Measurements from ENCODE around the gene AGFG1.
A peak's percentile ranks its signal among the peaks of the same experiment; 100 is the strongest.

Gene AGFG1

DNA sequence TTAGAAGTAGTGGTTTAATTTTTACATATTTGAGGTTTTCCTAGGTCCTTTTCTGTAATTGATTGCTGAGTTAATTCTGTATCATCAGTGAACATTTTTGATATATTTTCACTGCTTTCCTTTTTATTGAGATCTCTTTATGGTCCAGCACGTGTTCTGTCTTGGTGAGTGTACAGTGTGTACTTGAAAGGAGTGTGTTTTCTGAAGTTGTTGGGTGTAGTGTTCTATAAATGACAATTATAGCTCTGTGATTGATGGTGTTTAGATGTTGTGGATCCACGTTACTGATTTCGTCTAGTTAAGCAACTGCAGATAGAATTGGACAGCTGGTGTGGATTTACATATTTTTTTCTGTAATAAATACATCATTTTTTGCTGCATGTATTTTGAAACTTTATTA lies 32.7 kb downstream of the AGFG1 start:
- no peak for DNase-seq
- Histone ChIP-seq H4K8ac (ENCODE audit: low read depth, low read length) (no peak overlapping the region), H3K79me2 (ENCODE audit: control insufficient read depth, insufficient read depth, low read length, poor library complexity) (peaks cover 15% of the 10 kb centered on the region), H3K27me3 (ENCODE audit: insufficient read depth, low read length) (no peaks in the 10 kb centered on the region), H3K9me3 (ENCODE audit: insufficient read depth, low read depth, low read length) (no peaks in the 10 kb centered on the region), H3K9ac (ENCODE audit: low read length) (no peak overlapping the region), H2AK5ac (ENCODE audit: low read length) (no peak overlapping the region), H3K18ac (ENCODE audit: low read length) (no peak overlapping the region), H3K36me3 (ENCODE audit: control insufficient read depth in 1 of 2, insufficient read depth in 2 of 2, low read length in 2 of 2) (peaks cover 0 to 6% of the 10 kb centered on the region in 2 experiments), H2BK5ac (ENCODE audit: low read depth, low read length, poor library complexity) (no peak overlapping the region), H4K91ac (ENCODE audit: low read depth, low read length) (no peak overlapping the region), H3K23ac (ENCODE audit: low read length) (no peak overlapping the region), H2AFZ (ENCODE audit: insufficient read depth, low read length, poor library complexity) (no peak overlapping the region), H3K4me2 (ENCODE audit: low read length) (no peak overlapping the region), H3K4me3 (ENCODE audit: low read depth, low read length) (no peak overlapping the region), H4K12ac (ENCODE audit: low read depth, low read length) (no peak overlapping the region), H3K14ac (ENCODE audit: low read length) (no peak overlapping the region), H2BK12ac (ENCODE audit: low read length) (no peak overlapping the region), H3K27ac (ENCODE audit: low read depth, low read length) (no peak overlapping the region), H3K4me1 (ENCODE audit: control insufficient read depth in 1 of 2, insufficient read depth in 2 of 2, low read length in 2 of 2) (peaks cover 8 to 10% of the 10 kb centered on the region in 2 experiments), H2BK120ac (ENCODE audit: insufficient read depth, low read length, poor library complexity) (no peak overlapping the region), H3K4ac (ENCODE audit: low read depth, low read length) (no peak overlapping the region), H3K79me1 (ENCODE audit: low read length) (peaks cover 3% of the 10 kb centered on the region)
- WGBS (ENCODE audit: extremely low coverage, insufficient coverage, insufficient read length), result no CpG with 5 or more reads among the region's 3 CpGs

- Histone ChIP-seq H4K8ac (ENCODE audit: low read depth, low read length) (no peak overlapping the region), H3K36me3 (ENCODE audit: control insufficient read depth in 1 of 2, insufficient read depth in 2 of 2, low read length in 2 of 2) (peaks cover 0 to 6% of the 10 kb centered on the region in 2 experiments), H3K4me1 (ENCODE audit: control insufficient read depth in 1 of 2, insufficient read depth in 2 of 2, low read length in 2 of 2) (peaks cover 10 to 16% of the 10 kb centered on the region in 2 experiments), H3K18ac (ENCODE audit: low read length) (no peak overlapping the region), H3K4ac (ENCODE audit: low read depth, low read length) (peak overlapping the region; percentile 55), H3K9me3 (ENCODE audit: insufficient read depth, low read depth, low read length) (no peaks in the 10 kb centered on the region), H3K79me2 (ENCODE audit: control insufficient read depth, insufficient read depth, low read length, poor library complexity) (peaks cover 16% of the 10 kb centered on the region), H3K79me1 (ENCODE audit: low read length) (peaks cover 7% of the 10 kb centered on the region), H2BK12ac (ENCODE audit: low read length) (no peak overlapping the region), H3K14ac (ENCODE audit: low read length) (no peak overlapping the region), H3K27ac (ENCODE audit: low read depth, low read length) (peak overlapping the region; percentile 39), H4K12ac (ENCODE audit: low read depth, low read length) (no peak overlapping the region), H3K27me3 (ENCODE audit: insufficient read depth, low read length) (no peaks in the 10 kb centered on the region), H3K4me2 (ENCODE audit: low read length) (no peak overlapping the region), H2BK120ac (ENCODE audit: insufficient read depth, low read length, poor library complexity) (no peak overlapping the region), H3K9ac (ENCODE audit: low read length) (no peak overlapping the region), H2BK5ac (ENCODE audit: low read depth, low read length, poor library complexity) (no peak overlapping the region), H3K4me3 (ENCODE audit: low read depth, low read length) (no peak overlapping the region), H2AK5ac (ENCODE audit: low read length) (no peak overlapping the region), H4K91ac (ENCODE audit: low read depth, low read length) (no peak overlapping the region), H2AFZ (ENCODE audit: insufficient read depth, low read length, poor library complexity) (no peak overlapping the region), H3K23ac (ENCODE audit: low read length) (no peak overlapping the region)
- no CpG with 5 or more reads among the region's 1 CpG for WGBS (ENCODE audit: extremely low coverage, insufficient coverage, insufficient read length)
- no peak for DNase-seq
These were observed 34.5 kb downstream of the AGFG1 start for GRCh38 chr2:227506456-227506855.

DNA sequence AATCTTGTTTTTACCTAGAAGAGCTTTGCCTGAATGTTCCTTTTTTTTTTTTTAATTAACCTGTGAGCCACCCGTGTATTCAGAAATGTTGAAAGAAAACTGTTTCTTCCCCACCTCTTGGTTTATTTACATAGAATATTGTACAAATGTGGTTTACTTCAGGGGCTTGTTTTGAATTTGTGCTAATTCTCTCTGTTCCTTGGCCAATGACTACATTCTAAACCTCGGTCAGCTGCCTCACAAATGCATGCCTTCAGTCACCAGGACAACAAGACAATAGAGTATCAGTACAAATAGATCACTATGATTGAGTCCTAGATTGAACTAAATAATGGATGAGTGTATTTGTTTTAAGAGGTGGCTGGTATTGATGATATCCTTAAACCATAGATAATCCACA lies 36.0 kb downstream of the AGFG1 start:
- peaks cover 0 to 3% of the 10 kb centered on the region in 2 experiments for H3K36me3 ChIP-seq (ENCODE audit: control insufficient read depth in 1 of 2, insufficient read depth in 2 of 2, low read length in 2 of 2)
- H3K27ac ChIP-seq (ENCODE audit: low read depth, low read length), result no peak overlapping the region
- H3K9me3 ChIP-seq (ENCODE audit: insufficient read depth, low read depth, low read length), result no peaks in the 10 kb centered on the region
- peaks cover 10 to 16% of the 10 kb centered on the region in 2 experiments for H3K4me1 ChIP-seq (ENCODE audit: control insufficient read depth in 1 of 2, insufficient read depth in 2 of 2, low read length in 2 of 2)
- no peak overlapping the region for H2AK5ac ChIP-seq (ENCODE audit: low read length)
- H4K8ac ChIP-seq (ENCODE audit: low read depth, low read length), result no peak overlapping the region
- WGBS (ENCODE audit: extremely low coverage, insufficient coverage, insufficient read length), result no CpG with 5 or more reads among the region's 2 CpGs
- H3K4me3 ChIP-seq (ENCODE audit: low read depth, low read length), result no peak overlapping the region
- DNase-seq, result peak in 1 of 2 donors; percentile 74
- no peak overlapping the region for H3K4ac ChIP-seq (ENCODE audit: low read depth, low read length)
- H2BK120ac ChIP-seq (ENCODE audit: insufficient read depth, low read length, poor library complexity), result no peak overlapping the region
- no peak overlapping the region for H2BK12ac ChIP-seq (ENCODE audit: low read length)
- no peak overlapping the region for H4K91ac ChIP-seq (ENCODE audit: low read depth, low read length)
- H3K9ac ChIP-seq (ENCODE audit: low read length), result no peak overlapping the region
- no peaks in the 10 kb centered on the region for H3K27me3 ChIP-seq (ENCODE audit: insufficient read depth, low read length)
- no peak overlapping the region for H2AFZ ChIP-seq (ENCODE audit: insufficient read depth, low read length, poor library complexity)
- H3K79me2 ChIP-seq (ENCODE audit: control insufficient read depth, insufficient read depth, low read length, poor library complexity), result peaks cover 13% of the 10 kb centered on the region
- no peak overlapping the region for H3K4me2 ChIP-seq (ENCODE audit: low read length)
- H3K23ac ChIP-seq (ENCODE audit: low read length), result no peak overlapping the region
- no peak overlapping the region for H3K14ac ChIP-seq (ENCODE audit: low read length)
- H2BK5ac ChIP-seq (ENCODE audit: low read depth, low read length, poor library complexity), result no peak overlapping the region
- no peak overlapping the region for H4K12ac ChIP-seq (ENCODE audit: low read depth, low read length)
- H3K79me1 ChIP-seq (ENCODE audit: low read length), result peaks cover 7% of the 10 kb centered on the region
- H3K18ac ChIP-seq (ENCODE audit: low read length), result no peak overlapping the region

GRCh38 chr2:227509076-227509475 lies 37.1 kb downstream of the AGFG1 start:
- Histone ChIP-seq H3K4me3 (ENCODE audit: low read depth, low read length) (no peak overlapping the region), H2AFZ (ENCODE audit: insufficient read depth, low read length, poor library complexity) (no peak overlapping the region), H2BK120ac (ENCODE audit: insufficient read depth, low read length, poor library complexity) (no peak overlapping the region), H2AK5ac (ENCODE audit: low read length) (no peak overlapping the region), H3K27me3 (ENCODE audit: insufficient read depth, low read length) (no peaks in the 10 kb centered on the region), H2BK5ac (ENCODE audit: low read depth, low read length, poor library complexity) (no peak overlapping the region), H3K79me1 (ENCODE audit: low read length) (peaks cover 6% of the 10 kb centered on the region), H4K12ac (ENCODE audit: low read depth, low read length) (no peak overlapping the region), H3K36me3 (ENCODE audit: control insufficient read depth in 1 of 2, insufficient read depth in 2 of 2, low read length in 2 of 2) (peaks cover 0 to 2% of the 10 kb centered on the region in 2 experiments), H3K9ac (ENCODE audit: low read length) (no peak overlapping the region), H4K8ac (ENCODE audit: low read depth, low read length) (no peak overlapping the region), H3K79me2 (ENCODE audit: control insufficient read depth, insufficient read depth, low read length, poor library complexity) (peaks cover 10% of the 10 kb centered on the region), H3K18ac (ENCODE audit: low read length) (no peak overlapping the region), H2BK12ac (ENCODE audit: low read length) (no peak overlapping the region), H3K23ac (ENCODE audit: low read length) (no peak overlapping the region), H3K9me3 (ENCODE audit: insufficient read depth, low read depth, low read length) (no peaks in the 10 kb centered on the region), H3K27ac (ENCODE audit: low read depth, low read length) (no peak overlapping the region), H3K14ac (ENCODE audit: low read length) (no peak overlapping the region), H3K4me2 (ENCODE audit: low read length) (no peak overlapping the region), H3K4me1 (ENCODE audit: control insufficient read depth in 1 of 2, insufficient read depth in 2 of 2, low read length in 2 of 2) (peaks cover 5 to 20% of the 10 kb centered on the region in 2 experiments), H3K4ac (ENCODE audit: low read depth, low read length) (no peak overlapping the region), H4K91ac (ENCODE audit: low read depth, low read length) (no peak overlapping the region)
- WGBS (ENCODE audit: extremely low coverage, insufficient coverage, insufficient read length), result no CpG with 5 or more reads among the region's 2 CpGs
- no peak for DNase-seq
